Retinal pigment epithelial cell (primary cell): Measurements from ENCODE around the gene CCSAP.

ENCODE experiments used
- DNase-seq: peaks from one replicate; pipeline ENCODE4 v3.0.0-alpha.2; 2010; ENCODE audit warnings: low read depth
- H3K4me3 ChIP-seq: 2 replicates; pipeline ENCODE4 v1.5.1; 2011; ENCODE audit warnings: mild to moderate bottlenecking, low read length, control low read depth, moderate library complexity
- CTCF ChIP-seq: conservative IDR thresholded peaks from 2 replicates; pipeline ENCODE4 v1.5.1; 2011; ENCODE audit warnings: low read depth, low read length, control low read depth, inconsistent platforms

CCSAP gene

GRCh38 chr1:229365569-229365968 is 22.7 kb upstream of the CCSAP start:
- no peak for DNase-seq
- no peak for TF ChIP-seq CTCF
- H3K4me3 ChIP-seq: no peak overlapping the region

GRCh38 chr1:229364207-229365065 is 21.6 kb upstream of the CCSAP start:
- no peak for TF ChIP-seq CTCF
- no peak overlapping the region for H3K4me3 ChIP-seq
- no peak for DNase-seq

GRCh38 chr1:229363723-229364122 is 20.9 kb upstream of the CCSAP start:
- TF ChIP-seq CTCF: no peak
- H3K4me3 ChIP-seq: no peak overlapping the region
- no peak for DNase-seq

DNA sequence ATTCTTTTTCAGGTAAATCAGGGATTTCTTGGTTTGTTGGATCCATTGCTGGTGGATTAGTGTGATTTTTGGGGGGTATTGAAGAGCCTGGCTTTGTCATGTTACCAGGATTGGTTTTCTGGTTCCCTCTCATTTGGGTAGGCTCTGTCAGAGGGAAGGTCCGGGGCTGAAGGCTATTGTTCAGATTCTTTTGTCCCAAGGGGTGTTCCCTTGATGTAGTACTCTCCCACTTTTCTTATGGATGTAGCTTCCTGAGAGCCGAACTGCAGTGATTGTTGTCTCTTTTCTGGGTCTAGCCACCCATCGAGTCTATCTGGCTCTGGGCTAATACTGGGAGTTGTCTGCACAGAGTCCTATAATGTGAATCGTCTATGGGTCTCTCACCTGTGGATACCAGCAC is 17.6 kb upstream of the CCSAP start:
- no peak for DNase-seq
- no peak for TF ChIP-seq CTCF

GRCh38 chr1:229355661-229356060 is 12.8 kb upstream of the CCSAP start:
- no peak for DNase-seq
- H3K4me3 ChIP-seq: no peak overlapping the region
- no peak for TF ChIP-seq CTCF

More for the DNA sequence above, 17.6 kb upstream of the CCSAP start:
- H3K4me3 ChIP-seq: no peak overlapping the region

- H3K4me3 ChIP-seq: no peak overlapping the region
- TF ChIP-seq CTCF: no peak
- no peak for DNase-seq
Observed at GRCh38 chr1:229354226-229354625, 11.4 kb upstream of the CCSAP start.

DNA sequence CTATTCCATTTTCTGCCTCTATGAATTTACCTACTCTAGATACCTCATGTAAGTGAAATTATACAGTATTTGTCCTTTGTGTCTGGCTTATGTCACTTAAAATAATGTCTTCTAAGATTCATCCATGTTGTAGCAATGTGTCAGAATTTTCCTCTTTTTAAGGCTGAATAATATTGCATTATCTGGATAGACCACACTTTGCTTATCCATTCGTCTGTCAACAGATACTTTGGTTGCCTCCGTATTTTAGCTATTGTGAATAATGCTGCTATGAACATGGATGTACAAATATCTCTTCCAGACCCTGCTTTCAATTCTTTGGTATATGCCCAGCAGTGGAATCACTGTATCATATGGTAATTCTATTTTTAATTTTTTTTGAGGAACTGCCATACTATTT is 10.1 kb upstream of the CCSAP start:
- no peak overlapping the region for H3K4me3 ChIP-seq
- DNase-seq: no peak
- TF ChIP-seq CTCF: no peak
